ENCODE data around the gene CHST11.

The CHST11 gene

DNA sequence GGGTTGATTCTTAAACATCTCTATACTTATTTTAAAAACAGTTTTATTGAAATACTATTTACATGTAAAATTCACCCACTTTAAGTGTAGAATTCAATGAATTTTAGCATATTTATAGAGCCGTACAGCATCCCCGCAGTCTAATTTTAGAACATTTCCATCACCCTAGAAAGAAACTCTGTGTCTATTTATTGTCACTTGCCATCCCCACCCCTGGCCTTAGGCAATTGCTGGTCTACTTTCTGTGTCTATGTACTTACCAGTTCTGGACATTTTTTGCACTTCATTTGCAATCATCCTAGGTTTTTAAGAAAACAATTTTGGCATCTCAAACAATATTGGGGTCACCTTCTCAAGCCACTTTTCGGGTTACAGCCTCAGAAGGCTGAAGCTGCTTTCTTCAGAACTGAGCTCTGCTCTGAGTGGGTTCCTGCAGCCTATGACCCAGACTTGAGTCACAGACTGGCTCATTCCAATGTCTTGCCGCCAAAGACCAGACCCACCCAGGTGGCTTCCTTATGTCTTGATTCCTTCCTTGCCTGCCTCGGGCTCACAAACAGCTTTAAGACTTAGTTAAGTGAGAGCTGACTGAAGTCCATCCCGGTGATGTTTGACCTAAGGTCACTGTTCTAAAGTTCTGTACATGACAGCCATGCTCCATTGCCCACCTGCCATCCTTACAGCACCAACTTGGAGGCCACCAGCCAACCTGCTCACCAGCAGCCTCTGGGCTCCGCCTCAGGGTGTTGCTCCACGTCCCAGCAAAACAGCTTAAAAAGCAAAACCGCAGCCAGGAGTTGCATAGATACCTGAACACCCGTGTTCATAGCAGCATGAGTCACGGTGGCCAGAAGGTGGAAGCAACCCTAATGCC, 131.5 kb downstream of the CHST11 start:
- no peak for DNase-seq

DNA sequence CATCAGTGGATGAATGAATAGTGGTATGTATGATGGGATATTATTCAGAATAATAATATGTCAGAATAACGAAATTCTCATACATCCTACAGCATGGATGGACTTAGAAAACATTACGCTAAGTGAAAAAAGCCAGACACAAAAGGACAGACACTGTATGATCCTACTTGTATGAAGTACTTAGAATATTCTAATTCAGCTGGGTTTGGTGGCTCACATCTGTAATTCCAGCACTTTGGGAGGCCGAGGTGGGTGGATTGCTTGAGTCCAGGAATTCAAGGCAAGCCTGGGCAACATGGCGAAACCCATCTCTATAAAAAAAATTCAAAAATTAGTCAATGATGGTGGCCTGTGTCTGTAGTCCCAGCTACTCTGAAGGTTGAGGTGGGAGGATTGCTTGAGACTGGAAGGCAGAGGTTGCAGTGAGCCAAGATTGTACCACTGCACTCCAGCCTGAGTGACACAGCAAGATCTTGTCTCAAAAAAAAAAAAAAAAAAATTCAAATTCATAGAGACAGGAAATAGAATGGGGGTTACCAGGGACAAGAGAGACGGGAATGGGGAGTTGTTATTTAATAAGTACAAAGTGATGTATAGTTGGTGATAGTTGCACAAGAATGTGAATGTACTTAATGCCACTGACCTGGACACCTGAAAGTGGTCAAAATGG, 132.3 kb downstream of the CHST11 start:
- no peak for DNase-seq

DNA sequence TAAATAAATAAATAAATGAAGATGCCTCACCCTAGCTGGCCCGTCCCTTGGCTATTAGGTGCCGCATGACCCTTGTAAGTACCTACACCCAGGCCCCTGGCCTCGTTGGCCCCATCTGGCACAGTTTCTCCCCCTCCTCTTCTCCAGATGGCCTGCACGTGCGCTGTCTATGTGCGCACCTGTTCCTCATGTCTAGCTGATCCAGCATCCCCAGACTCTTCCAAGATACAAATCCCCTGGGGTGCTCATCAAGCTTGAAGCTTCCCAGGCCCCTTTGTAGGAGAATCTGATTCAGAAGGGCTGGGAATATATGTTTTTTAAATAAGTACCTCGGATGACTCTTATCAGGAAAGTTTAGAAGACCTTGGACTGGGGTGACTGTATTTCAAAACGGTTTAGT, 133.3 kb downstream of the CHST11 start:
- DNase-seq: no peak

DNA sequence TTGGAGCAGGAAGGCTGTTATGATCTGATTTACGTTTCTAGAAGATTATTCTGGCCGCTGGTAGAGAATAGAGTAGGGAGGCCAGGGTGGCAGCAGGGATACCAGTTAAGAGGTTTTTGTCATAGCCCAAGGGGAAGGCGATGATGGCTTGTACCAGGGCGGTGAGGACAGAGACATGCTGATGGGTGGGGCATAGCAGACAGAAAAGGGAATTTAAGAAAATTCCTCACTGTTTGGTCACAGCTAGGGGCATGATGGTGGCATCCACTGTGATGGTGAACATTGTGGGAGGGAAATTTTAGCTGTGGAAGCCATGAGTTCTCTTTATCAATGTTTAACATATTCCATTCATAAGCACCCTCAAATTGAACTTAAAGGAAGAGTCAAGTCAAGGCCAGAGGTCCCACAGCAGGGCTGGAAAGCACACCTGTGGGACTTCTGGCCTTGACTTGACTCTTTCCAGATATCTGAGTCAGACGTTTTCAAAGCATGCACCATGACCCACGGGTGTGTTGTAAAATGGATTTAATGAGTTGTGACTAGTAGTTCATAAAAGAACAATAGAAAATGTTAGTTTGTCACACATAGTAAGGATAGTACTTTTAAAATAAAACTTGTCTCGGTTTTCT, 134.6 kb downstream of the CHST11 start:
- DNase-seq: no peak

DNA sequence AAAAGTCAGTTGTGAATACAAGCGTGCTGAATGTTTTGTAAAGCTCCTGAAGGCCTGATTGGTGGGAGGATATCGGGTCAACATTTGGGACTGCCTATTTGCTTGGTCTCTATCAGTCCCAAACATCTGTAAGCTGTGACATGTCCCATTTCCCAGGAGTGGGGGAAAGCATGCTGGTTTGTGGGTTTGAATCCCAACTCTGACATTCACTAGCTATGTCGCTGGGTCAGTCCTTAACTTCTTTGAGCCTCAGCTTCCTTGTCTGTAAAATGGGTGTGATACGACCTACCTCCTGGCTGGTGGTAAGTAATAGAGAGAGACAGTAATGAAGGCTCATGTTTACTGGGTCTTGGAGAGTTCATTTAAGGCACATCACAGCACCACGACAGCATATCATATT, 136.7 kb downstream of the CHST11 start:
- DNase-seq: no peak

DNA sequence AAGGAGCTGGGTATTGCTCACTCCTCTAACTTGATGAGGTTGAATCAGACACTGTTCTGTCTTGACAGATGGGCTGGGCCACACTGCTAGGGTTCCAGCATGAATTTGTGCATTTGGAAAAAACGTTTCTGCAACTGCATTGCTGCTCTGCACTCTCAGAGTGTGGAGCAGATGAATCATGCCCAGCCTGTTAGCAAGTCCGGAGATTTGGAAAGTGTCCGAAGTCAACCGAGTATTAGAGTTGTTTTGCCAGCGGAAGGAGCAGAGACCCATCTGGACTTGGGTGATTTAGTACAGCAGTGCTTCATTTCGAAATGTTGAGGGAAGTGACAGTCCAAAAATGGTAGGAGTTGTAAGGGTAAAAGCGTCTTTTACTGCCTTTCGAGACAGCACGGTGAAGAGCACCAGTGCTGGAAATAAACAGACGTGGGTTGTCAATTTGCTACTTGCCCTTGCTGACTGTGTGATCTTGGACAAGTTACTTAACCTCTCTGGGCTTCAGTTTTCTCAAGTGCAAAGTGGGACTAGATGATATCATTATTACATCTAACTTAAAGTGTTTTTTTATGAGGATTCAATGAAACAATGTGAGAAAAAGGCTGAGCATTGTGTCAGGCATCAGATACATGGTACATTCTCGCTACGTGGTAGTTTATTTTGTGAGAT, 139.5 kb downstream of the CHST11 start:
- DNase-seq: no peak

DNA sequence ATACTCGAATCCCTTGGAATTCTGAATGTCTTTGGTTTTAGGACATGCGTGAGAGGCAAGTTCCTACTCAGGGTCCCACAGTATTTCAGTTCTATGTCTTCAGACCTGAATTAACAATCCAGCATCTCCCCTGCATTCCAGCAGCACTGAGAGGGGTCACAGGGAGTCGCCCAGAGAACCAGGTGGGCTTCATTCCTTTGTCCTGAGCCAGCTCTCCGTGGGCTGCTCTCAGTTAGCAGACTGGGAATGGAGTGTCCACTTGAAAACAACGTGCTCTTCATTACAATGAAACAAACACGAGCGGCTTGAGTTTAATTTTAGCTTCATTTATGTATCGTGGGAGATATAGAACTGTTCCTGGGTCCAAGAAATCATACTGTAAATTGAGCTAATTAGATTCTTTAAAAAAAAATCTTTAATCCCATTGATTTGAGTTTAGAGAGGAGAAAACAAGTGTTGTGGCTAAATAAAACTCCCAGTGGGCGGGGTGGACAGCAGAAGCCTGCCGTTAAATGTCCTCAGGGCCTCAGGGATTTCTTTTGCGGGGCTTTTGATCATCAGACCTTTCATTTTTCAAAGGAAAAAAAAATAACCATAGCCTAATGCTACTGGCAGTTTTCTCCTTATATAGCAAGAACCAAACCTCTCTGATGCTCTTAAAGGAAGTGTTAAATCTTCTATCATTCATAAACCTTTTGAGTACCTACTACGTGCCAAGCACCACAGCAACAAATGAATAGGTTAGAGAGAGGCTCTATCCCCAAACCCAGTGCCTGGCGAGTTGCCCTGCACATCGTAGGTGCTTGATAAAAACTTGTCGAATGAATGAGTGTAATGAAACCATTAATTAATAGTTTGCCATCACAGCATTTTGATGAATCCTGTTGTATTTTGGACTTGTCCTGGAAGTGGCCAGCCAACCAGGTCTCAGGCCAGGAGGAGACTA, 140.4 kb downstream of the CHST11 start:
- DNase-seq: no peak

DNA sequence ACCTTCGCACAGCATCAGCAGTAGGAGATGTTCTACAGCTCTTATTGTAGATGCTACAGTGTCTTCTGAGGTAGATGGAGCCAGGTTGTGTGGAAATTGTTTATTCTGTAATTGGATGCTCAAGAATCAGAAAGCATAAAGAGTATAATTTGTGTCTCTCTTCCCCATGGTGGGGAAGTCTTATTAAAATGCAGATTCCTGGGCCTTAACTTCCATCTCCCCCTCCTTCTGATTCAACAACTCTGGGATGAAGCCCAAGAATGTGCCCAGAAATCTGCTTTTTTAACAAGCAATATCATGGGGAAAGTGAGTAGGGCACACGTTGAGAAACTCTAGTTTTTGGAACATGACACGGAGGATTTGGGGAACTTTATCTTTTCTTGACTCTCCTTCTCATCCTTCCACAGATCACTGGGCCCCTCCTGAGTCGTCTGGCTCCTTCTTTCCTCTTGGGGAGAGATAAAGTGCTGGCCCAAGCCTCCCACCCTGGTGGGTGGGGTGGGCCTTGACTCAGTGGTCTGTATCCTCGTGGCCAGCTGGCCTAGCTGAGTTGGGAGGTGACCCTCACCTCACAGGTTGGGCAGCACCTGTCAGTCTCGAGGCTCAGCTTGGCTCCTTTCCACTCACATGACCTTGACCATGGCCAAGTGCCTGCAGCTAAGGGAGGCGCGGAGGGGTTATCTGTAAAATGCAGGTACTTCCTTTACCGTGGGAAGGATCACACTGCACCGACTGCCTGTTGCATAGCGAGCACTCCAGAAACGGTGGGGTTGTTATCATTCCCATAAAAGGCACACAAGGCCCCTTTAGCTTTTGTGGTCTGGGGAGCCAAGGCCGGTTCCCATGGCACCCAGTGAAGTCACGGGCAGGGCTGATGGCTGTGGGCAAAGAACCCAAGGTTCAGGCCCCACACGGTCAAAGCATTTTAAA, 141.9 kb downstream of the CHST11 start:
- DNase-seq: no peak

DNA sequence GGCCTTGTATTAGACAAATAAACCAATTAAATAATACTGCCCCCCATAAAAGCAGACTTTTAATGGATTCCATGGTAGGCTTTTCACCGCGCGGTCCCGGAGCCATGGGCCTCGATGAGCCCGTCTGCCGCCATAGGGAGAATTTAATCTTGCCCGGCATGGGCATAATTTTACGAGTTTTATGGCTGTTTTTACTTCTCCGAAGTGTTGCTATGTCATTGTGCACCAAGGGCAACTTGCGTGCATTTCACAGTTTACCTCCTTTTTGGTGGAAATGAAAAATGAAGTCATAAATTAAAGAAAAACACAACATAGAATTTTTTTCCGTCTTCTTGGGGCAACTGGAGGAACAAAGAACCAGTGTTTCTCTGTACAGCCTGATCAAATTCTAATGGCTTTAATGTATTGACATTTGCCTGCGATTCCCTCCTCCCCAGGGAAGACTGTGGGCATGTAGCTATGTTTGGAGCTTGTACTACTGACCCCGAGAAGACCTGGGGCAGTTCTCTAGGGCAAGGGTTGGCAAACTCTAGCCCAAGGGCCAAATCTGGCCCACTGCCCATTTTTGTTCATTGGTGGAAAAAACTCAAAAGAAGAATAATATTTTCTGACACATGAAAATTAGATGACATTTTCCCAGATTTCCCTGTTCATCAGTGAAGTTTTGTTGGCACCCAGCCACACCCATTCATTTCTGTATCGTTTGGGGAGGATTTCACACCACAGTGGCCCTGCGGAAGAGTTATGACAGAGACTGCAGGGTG, 142.7 kb downstream of the CHST11 start:
- DNase-seq: no peak

DNA sequence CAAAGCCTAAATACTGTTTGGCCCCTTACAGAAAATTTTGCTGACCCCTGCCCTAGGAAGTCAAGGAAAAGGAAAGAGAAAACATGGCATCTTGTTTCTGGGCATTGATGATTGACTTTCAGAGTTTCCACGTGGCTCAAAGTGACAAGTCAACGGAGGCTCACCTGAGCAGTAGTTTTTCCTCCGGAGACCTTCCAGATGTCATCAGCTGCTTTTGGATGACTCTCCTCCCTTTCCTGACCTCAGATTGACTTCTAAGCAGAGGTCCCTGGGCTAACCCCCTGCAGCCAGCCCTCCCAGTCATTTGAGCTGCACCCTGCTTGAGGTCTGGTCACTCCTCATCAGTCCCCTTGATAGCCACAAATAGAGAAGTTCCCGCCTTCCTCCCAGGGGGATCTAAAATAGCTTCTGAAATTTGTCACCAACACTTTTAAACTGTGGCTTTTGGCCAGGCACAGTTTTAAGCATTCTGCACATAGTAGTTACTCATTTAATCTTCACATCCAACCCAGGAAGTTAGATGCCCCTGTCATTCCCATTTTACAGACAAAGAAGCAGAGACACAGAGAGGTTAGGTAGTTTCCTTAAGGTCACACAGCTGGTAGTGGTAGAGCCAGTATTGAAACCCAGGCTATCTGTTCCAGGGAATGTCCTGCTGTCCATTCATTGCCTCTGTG, 143.4 kb downstream of the CHST11 start:
- DNase-seq: no peak

DNA sequence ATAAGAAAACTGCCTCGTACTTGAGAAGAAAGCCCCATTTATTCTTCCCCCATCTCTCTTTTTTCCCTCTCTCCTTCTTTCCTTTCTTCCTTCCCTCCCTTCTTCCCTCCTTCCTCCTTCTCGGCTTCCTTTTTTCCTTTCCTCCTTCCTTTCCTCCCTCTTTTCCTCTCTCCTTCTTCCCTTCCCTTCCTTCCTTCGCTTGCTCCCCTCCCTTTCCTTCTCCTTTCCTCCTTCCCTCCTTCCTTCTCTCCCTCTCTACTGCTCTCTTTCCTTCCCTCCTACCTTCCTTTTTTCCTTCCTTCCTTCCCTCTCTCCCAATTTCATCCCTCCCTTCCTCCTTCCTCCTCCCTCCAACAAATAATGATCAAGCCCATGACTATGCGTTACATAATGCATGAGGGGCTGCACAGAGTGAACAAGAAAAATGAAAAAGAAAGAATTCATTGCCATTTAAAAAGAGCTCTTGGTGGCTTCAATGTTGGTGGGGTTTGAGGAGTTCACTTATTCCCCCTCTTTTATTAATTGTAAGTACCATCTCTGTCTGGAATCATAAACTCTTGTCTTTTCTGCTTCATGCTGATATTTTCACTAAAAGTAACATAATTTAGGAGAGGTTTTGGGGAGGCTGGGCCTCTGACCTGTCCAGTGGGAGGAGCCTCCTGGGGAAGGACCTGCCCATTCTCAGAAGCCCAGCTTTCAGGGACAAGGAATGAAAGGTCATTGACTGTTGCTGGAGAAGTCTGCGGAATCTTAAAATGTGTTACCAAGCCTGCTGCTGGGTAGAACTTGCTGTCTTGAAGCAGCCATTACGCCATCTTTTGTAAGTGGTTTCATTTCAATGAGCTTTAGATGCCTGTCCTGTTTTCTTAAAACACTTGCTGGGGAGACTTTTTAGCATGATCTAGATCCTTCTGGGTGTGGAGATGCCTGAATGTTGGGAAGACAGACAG, 144.3 kb downstream of the CHST11 start:
- no peak for DNase-seq

DNA sequence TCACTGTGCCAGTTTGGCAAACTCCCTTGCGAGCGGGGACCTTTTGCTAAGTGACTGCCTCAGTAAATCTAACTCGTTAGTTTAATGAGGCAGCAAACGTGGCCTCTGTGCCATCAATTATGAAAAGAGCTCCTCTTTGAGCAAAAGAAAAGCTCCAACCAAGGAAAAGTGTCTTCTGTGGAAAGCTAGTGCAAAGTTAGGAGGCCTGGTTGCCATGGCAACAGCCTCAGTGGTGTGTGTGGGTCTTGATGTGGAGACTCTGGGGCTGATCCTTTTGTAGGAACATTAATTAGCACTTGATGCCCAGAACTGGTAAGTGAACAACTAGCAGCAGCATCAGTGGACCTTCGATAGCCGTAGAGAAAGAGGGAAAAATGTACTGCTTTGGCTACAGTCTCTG, 145.7 kb downstream of the CHST11 start:
- DNase-seq: no peak

DNA sequence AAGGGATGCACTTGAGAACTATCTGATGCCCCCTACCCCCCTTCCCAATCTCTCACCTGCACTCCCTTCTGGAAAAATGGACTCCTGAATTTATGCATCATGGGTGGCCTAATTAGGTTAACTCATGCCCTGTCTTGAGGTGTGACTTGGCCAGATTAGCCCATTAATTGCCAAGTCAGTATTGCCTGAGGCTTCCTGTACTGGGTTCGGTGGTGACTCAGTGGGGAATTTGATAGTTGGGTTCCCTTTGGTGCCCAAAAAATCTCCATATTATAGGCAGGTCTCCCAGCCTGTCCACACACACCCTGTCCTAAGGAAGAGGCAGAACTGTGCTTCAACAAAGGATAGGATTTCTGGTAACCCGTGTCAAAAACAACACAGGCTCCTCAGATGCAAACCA, 146.1 kb downstream of the CHST11 start:
- no peak for DNase-seq

DNA sequence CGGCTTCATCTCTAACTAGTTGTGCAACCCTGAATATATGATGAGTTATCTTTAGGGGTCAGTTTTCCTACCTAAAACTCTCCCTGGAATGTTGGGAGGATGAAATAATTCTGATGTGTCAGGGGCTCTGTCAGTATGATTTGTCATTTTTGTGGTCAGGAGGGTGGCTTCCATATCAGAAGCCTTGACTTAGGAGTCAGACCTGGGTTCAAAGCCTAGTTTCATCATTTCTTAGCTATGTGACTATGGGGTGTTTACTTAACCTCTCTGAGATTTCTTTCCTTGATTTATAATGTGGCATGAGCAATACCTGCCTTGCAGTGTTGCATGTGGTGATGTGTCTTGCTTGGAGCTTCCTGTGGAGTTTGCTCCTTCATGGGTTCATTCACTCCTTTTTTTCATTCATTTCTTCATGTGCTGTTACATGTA, 146.8 kb downstream of the CHST11 start:
- no peak for DNase-seq

DNA sequence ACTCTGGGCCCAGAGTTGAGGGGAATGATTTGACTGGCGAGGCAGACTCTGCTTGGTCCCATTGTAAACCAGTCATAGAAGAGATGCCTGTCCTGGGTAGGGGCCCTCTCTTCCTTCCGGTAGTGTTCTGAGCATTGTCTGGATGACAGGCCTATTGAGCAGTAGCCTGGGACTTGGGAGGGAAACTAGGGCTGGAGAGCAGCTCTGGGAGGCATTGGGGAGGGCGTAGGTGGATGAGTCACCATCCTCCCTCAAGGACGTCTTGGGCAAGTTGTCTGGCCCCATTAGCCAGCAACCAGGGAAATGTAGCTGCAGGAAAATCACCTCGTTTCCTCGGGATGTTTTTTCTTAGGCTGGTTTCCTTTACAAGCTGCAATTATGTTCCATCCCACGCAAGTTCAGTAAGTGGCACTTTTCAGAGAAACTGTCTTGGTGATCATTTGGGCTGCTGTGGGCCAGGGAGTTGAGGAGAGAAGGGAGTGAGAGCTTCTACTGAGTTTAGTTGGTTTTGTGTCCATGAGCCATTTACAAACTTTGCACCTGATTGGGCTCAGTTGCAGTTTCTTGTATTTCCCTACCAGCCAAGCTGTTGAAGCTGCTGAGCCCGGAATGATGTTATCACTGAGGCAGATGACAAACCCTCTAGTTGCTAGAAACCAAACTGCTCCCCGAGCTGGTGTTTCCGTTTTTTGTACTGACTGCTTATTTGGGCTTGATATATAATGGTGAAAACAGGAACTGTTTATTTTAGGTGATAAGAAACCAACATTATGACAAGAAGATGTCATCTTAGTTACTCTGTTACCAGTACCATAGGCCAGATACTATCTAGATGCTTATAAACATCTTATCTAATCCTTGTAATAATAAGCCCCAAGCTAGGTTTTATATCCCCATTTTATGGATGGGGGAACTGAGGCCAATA, 147.6 kb downstream of the CHST11 start:
- peak; percentile 22 for DNase-seq

DNA sequence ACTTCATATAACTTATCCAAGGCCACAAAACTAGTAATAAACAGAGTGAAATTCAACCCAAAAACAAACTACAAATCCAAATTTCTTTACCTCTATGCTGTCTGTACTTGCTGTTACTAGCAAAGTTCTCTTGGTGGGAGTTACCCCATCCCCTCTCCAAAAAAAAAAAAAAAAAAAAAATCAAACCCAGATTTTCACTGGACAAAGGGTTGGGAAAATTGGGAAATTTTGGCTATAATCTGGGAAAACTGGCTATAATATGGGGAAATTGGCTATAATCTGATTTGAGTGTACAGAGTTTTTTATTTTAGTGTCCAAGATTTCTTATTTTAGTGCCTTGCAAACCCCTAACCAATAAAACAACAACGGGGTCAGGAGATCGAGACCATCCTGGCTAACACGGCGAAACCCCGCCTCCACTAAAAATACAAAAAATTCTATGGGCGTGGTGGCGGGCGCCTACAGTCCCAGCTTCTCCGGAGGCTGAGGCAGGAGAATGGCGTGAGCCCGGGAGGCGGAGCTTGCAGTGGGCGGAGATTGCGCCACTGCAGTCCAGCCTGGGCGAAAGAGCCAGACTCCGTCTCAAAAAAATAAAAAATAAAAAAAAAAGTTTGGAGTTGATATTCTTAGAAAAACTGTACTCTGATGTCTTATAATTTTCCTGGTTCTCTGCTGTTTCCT, 148.4 kb downstream of the CHST11 start:
- DNase-seq: no peak

DNA sequence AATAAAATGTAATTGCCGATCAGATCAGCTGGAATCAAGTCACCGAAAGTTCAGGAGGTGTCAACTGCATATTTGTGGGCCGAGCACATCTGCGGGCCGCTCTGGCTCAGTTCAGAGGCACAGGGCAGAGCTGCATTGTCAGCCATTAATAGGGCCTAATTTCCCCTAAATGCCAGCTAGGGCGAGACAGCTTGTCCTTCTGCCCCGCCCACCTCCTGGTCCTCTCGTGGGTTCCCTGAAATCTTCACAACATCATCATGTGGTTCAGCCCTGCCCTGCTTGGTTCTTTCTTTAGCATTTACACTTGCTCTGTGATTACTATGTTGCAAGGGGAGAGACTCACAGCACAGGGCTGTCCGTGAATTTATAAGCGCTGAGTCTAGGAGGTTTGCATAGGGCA, 148.9 kb downstream of the CHST11 start:
- no peak for DNase-seq

Measured in activated effector memory CD4-positive, alpha-beta T cell treated with Interleukin-2 at 50 U/mL for 16 hours (primary cell).